ENCODE data around the gene ZDHHC11B. TPM values are rescaled to one million over a fixed set of nuclear protein-coding genes. Genes with fewer than 3 reads are reported as not detected.
"Not testable (repeated sequence)": the region's sequence is repeated elsewhere in the genome, so short reads cannot be mapped to it uniquely, and the experiment has no call there.

Gene ZDHHC11B
- total RNA-seq, 1 donor from 2014 or later, result 14.5 TPM

- DNase-seq (ENCODE audit: low spot score), result not testable (repeated sequence)
These were observed 14.9 kb downstream of the ZDHHC11B start for GRCh38 chr5:769485-770145.

GRCh38 chr5:766666-767431 is 17.7 kb downstream of the ZDHHC11B start:
- DNase-seq (ENCODE audit: low spot score), result no peak

GRCh38 chr5:765948-766631 is 18.4 kb downstream of the ZDHHC11B start:
- no peak for DNase-seq (ENCODE audit: low spot score)

- DNase-seq (ENCODE audit: low spot score), result no peak
These were observed 20.3 kb downstream of the ZDHHC11B start for GRCh38 chr5:763998-764781.

GRCh38 chr5:763397-763796 is 21.1 kb downstream of the ZDHHC11B start:
- DNase-seq (ENCODE audit: low spot score), result no peak

GRCh38 chr5:762996-763395 is 21.5 kb downstream of the ZDHHC11B start:
- not testable (repeated sequence) for DNase-seq (ENCODE audit: low spot score)

GRCh38 chr5:761854-762710 is 22.4 kb downstream of the ZDHHC11B start:
- DNase-seq (ENCODE audit: low spot score), result no peak

- DNase-seq (ENCODE audit: low spot score), result no peak
These were observed 23.3 kb downstream of the ZDHHC11B start for GRCh38 chr5:761059-761771.

GRCh38 chr5:760363-761058 is 24.0 kb downstream of the ZDHHC11B start:
- no peak for DNase-seq (ENCODE audit: low spot score)

GRCh38 chr5:759781-760362 is 24.7 kb downstream of the ZDHHC11B start:
- DNase-seq (ENCODE audit: low spot score), result no peak

GRCh38 chr5:759111-759751 is 25.3 kb downstream of the ZDHHC11B start:
- DNase-seq (ENCODE audit: low spot score), result peak; percentile 76

GRCh38 chr5:758698-759053 is 25.9 kb downstream of the ZDHHC11B start:
- DNase-seq (ENCODE audit: low spot score), result no peak

GRCh38 chr5:757931-758697 is 26.4 kb downstream of the ZDHHC11B start:
- no peak for DNase-seq (ENCODE audit: low spot score)

- no peak for DNase-seq (ENCODE audit: low spot score)
These were observed 27.1 kb downstream of the ZDHHC11B start for GRCh38 chr5:757346-757930.

- peak; percentile 11 for DNase-seq (ENCODE audit: low spot score)
These were observed 27.6 kb downstream of the ZDHHC11B start for GRCh38 chr5:756865-757345.

GRCh38 chr5:756171-756570 is 28.4 kb downstream of the ZDHHC11B start:
- DNase-seq (ENCODE audit: low spot score), result no peak

GRCh38 chr5:754143-754632 is 30.3 kb downstream of the ZDHHC11B start:
- not testable (repeated sequence) for DNase-seq (ENCODE audit: low spot score)

All from mucosa of gallbladder (tissue), 1 donor.